ENCODE data around the gene SLC9A3. TPM values are rescaled to one million over a fixed set of nuclear protein-coding genes. Genes with fewer than 3 reads are reported as not detected.

Gene SLC9A3
- total RNA-seq, 2 experiments from 2014 or later, result 2.3 to 2.5 TPM

GRCh38 chr5:485946-486491 lies 38.2 kb downstream of the SLC9A3 start:
- no peaks in the 10 kb centered on the region for H3K4me1 Mint-ChIP-seq (ENCODE audit: low read depth)
- no peaks in the 10 kb centered on the region for H3K36me3 Mint-ChIP-seq (ENCODE audit: low read depth)
- peaks cover 11 to 15% of the 10 kb centered on the region in 2 experiments for H3K27me3 ChIP-seq (ENCODE audit: control insufficient read depth in 1 of 2, insufficient read depth in 2 of 2, low read length in 2 of 2)
- no peaks in the 10 kb centered on the region for H3K9me3 Mint-ChIP-seq
- intact Hi-C loops (cut with DNase I, micrococcal nuclease), result no loop called here
- H3K27ac ChIP-seq (ENCODE audit: low read depth in 1 of 2, low read length in 2 of 2), result no peak overlapping the region
- H3K4me3 ChIP-seq (ENCODE audit: low read length), result no peak overlapping the region
- no peak overlapping the region for H3K4me3 Mint-ChIP-seq
- ChIA-PET POLR2A (no interaction called here), CTCF (no interaction called here)
- H3K9me3 ChIP-seq (ENCODE audit: control insufficient read depth in 1 of 2, insufficient read depth in 1 of 2, low read length in 2 of 2), result peaks cover 0 to 5% of the 10 kb centered on the region in 2 experiments
- H3K4me1 ChIP-seq (ENCODE audit: insufficient read depth, low read length), result peaks cover 17% of the 10 kb centered on the region
- no peak overlapping the region for H3K27ac Mint-ChIP-seq
- H3K36me3 ChIP-seq (ENCODE audit: insufficient read depth, low read length), result no peaks in the 10 kb centered on the region
- DNase-seq (no peak), ATAC-seq (ENCODE audit: poor library complexity) (no peak)
- H3K27me3 Mint-ChIP-seq, result peaks cover 13% of the 10 kb centered on the region
- TF ChIP-seq CTCF (IDR thresholded peaks at IDR 0.05), result no peak

GRCh38 chr5:485113-485945 lies 38.9 kb downstream of the SLC9A3 start:
- Mint-ChIP-seq H3K4me3 (no peak overlapping the region), H3K9me3 (no peaks in the 10 kb centered on the region), H3K36me3 (ENCODE audit: low read depth) (no peaks in the 10 kb centered on the region), H3K4me1 (ENCODE audit: low read depth) (no peaks in the 10 kb centered on the region), H3K27ac (no peak overlapping the region), H3K27me3 (peaks cover 18% of the 10 kb centered on the region)
- Histone ChIP-seq H3K27ac (ENCODE audit: low read depth in 1 of 2, low read length in 2 of 2) (no peak overlapping the region), H3K4me1 (ENCODE audit: insufficient read depth, low read length) (peaks cover 17% of the 10 kb centered on the region), H3K9me3 (ENCODE audit: control insufficient read depth in 1 of 2, insufficient read depth in 1 of 2, low read length in 2 of 2) (peaks cover 0 to 7% of the 10 kb centered on the region in 2 experiments), H3K27me3 (ENCODE audit: control insufficient read depth in 1 of 2, insufficient read depth in 2 of 2, low read length in 2 of 2) (peaks cover 11 to 15% of the 10 kb centered on the region in 2 experiments), H3K4me3 (ENCODE audit: low read length) (no peak overlapping the region), H3K36me3 (ENCODE audit: insufficient read depth, low read length) (no peaks in the 10 kb centered on the region)
- intact Hi-C loops (cut with DNase I, micrococcal nuclease), result no loop called here
- CTCF ChIA-PET, result no interaction called here
- DNase-seq (no peak), ATAC-seq (ENCODE audit: poor library complexity) (no peak)
- no peak for TF ChIP-seq CTCF (IDR thresholded peaks at IDR 0.05)
- POLR2A ChIA-PET, result no interaction called here

- no peaks in the 10 kb centered on the region for H3K9me3 Mint-ChIP-seq
- Histone ChIP-seq H3K4me3 (ENCODE audit: low read length) (no peak overlapping the region), H3K36me3 (ENCODE audit: insufficient read depth, low read length) (no peaks in the 10 kb centered on the region), H3K27ac (ENCODE audit: low read depth in 1 of 2, low read length in 2 of 2) (no peak overlapping the region), H3K9me3 (ENCODE audit: control insufficient read depth in 1 of 2, insufficient read depth in 1 of 2, low read length in 2 of 2) (peaks cover 0 to 14% of the 10 kb centered on the region in 2 experiments), H3K4me1 (ENCODE audit: insufficient read depth, low read length) (peaks cover 17% of the 10 kb centered on the region), H3K27me3 (ENCODE audit: control insufficient read depth in 1 of 2, insufficient read depth in 2 of 2, low read length in 2 of 2) (peaks cover 11 to 15% of the 10 kb centered on the region in 2 experiments)
- DNase-seq (no peak), ATAC-seq (ENCODE audit: poor library complexity) (no peak)
- H3K27me3 Mint-ChIP-seq, result peaks cover 26% of the 10 kb centered on the region
- no peaks in the 10 kb centered on the region for H3K4me1 Mint-ChIP-seq (ENCODE audit: low read depth)
- H3K36me3 Mint-ChIP-seq (ENCODE audit: low read depth), result no peaks in the 10 kb centered on the region
- intact Hi-C loops (cut with DNase I, micrococcal nuclease), result no loop called here
- ChIA-PET POLR2A (no interaction called here), CTCF (no interaction called here)
- no peak for TF ChIP-seq CTCF (IDR thresholded peaks at IDR 0.05)
- no peak overlapping the region for H3K27ac Mint-ChIP-seq
- no peak overlapping the region for H3K4me3 Mint-ChIP-seq
Measured at GRCh38 chr5:484556-484955, 39.7 kb downstream of the SLC9A3 start.
